Non-pigmented ciliary epithelial cell (primary cell): ENCODE measurements around the gene ZNF468.
"Not testable (repeated sequence)": the region's sequence is repeated elsewhere in the genome, so short reads cannot be mapped to it uniquely, and the experiment has no call there.

Experiments used
- DNase-seq: peaks from one replicate; pipeline ENCODE4 v3.0.0-alpha.2; 2010; ENCODE audit warnings: low read depth

The ZNF468 gene

DNA sequence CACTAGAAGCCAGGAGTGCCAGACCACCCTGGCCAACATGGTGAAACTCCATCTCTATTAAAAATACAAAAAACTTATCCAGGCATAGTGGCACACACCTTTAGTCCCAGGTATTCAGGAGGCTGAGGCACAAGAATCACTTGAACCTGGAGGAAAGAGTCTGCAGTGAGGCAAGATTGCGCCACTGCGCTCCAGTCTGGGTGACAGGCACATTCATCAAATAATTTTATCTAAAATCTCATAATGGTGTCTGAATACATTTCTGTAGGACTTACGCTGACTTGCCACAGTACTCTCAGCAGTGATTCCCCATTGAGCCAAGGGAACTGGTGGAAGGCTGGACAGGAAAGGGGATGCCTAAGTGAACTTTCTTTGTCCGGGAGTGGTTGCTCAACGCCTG lies 31.7 kb downstream of the ZNF468 start:
- no peak for DNase-seq

DNA sequence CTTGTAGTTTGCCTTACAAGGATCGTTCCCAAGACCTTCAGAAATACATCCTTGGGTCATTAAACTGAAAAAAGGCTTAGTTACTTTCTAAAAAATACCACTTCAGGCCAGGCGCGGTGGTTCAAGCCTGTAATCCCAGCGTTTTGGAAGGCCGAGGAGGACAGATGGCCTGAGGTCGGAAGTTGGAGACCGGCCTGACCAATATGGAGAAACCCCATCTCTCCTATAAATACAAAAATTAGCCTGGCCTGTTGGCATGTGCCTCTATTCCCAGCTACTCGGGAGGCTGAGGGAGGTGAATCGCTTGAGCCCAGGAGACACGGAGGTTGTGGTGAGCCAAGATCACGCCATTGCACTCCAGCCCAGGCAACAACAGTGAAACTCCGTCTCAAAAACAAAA lies 33.7 kb downstream of the ZNF468 start:
- no peak for DNase-seq

- DNase-seq: not testable (repeated sequence)
These were observed 36.0 kb downstream of the ZNF468 start, which contains the start of gene ZNF28 for GRCh38 chr19:52821204-52821960. Gene ZNF28, minus strand, starts transcription at chr19:52821633. Its CDS starts 3,675 bp downstream, at chr19:52817958.

- DNase-seq: not testable (repeated sequence)
These were observed 36.8 kb downstream of the ZNF468 start for GRCh38 chr19:52820472-52821203.

GRCh38 chr19:52809801-52810200 lies 47.6 kb downstream of the ZNF468 start:
- DNase-seq: no peak

DNA sequence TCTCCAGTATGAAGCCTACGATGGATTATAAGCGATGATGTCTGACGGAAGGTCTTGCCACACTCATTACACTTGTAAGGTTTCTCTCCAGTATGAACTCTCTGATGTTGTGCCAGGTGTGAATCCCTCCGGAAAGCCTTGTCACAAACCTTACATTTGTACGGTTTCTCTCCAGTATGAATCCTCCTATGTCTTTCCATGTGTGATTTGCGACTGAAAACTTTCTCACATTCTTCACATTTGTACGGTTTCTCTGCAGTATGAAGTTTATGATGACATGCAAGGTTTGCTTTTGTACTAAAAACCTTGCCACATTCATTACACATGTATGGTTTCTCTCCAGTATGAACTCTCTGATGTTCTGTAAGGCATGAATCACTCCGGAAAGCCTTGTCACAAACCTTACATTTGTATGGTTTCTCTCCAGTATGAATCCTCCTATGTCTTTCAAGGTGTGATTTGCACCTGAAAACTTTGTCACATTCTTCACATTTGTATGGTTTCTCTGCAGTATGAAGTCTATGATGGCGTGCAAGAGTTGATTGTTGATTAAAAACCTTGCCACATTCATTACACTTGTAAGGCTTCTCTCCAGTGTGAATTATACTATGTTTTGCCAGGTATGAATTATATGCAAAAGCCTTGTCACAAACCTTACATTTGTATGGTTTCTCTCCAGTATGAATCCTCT lies 57.3 kb downstream of the ZNF468 start:
- not testable (repeated sequence) for DNase-seq

DNA sequence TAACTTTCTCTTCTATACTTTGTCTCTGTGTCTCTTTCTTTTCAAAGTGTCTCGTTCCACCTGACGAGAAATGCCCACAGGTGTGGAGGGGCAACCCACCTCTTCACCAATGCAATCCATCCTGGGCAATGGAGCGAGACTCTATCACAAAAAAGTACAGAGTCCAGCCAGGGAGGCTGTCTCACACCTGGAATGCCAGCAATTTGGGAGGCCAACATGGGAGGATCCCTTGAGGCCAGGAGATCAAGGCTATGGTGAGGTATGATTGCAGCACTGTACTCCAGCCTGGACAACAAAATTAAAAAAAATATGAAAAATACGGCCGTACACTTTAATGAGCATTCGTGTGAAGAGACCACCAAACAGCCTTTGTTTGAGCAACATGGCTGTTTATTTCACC lies 68.0 kb downstream of the ZNF468 start:
- DNase-seq: no peak
